ENCODE measurements around the gene KCND3.

DNA sequence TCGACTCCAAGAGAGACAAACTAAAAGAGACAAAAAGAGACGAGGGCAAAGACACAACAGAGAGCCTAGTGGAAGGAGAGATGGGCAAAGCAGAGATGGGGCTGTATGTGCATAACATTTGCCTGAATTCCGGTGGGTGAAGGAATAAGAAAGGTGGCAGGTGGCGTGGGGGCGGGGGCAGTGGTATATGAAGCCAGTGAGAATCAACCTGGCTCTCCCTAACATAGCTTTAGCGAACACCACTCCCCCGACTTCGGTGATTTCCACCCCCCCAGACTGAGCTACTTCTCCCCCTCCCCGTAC lies 251.4 kb downstream of the KCND3 start:
- TF ChIP-seq, protein P1, sequence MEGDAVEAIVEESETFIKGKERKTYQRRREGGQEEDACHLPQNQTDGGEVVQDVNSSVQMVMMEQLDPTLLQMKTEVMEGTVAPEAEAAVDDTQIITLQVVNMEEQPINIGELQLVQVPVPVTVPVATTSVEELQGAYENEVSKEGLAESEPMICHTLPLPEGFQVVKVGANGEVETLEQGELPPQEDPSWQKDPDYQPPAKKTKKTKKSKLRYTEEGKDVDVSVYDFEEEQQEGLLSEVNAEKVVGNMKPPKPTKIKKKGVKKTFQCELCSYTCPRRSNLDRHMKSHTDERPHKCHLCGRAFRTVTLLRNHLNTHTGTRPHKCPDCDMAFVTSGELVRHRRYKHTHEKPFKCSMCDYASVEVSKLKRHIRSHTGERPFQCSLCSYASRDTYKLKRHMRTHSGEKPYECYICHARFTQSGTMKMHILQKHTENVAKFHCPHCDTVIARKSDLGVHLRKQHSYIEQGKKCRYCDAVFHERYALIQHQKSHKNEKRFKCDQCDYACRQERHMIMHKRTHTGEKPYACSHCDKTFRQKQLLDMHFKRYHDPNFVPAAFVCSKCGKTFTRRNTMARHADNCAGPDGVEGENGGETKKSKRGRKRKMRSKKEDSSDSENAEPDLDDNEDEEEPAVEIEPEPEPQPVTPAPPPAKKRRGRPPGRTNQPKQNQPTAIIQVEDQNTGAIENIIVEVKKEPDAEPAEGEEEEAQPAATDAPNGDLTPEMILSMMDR (conservative IDR thresholded peaks at IDR 0.05; ENCODE audit: low read length): no peak
- no peak for TF ChIP-seq EZH2phosphoT487 (IDR thresholded peaks at IDR 0.05; ENCODE audit: borderline replicate concordance)
